Smooth muscle cell of the coronary artery (primary cell): ENCODE results near the gene TMEM191C. TPM values are rescaled to one million over a fixed set of nuclear protein-coding genes. Genes with fewer than 3 reads are reported as not detected.

Source experiments
- total RNA-seq: library from RNA; depleted of rRNA; stranded (reverse); fragments of >200 nt; gene quantifications from 2 replicates; pipeline ENCODE4 v1.2.3, GENCODE V29; 2014; ENCODE audit warnings: low replicate concordance

Gene TMEM191C
- total RNA-seq: 0.82 and 1.4 TPM in 2 replicates

DNA sequence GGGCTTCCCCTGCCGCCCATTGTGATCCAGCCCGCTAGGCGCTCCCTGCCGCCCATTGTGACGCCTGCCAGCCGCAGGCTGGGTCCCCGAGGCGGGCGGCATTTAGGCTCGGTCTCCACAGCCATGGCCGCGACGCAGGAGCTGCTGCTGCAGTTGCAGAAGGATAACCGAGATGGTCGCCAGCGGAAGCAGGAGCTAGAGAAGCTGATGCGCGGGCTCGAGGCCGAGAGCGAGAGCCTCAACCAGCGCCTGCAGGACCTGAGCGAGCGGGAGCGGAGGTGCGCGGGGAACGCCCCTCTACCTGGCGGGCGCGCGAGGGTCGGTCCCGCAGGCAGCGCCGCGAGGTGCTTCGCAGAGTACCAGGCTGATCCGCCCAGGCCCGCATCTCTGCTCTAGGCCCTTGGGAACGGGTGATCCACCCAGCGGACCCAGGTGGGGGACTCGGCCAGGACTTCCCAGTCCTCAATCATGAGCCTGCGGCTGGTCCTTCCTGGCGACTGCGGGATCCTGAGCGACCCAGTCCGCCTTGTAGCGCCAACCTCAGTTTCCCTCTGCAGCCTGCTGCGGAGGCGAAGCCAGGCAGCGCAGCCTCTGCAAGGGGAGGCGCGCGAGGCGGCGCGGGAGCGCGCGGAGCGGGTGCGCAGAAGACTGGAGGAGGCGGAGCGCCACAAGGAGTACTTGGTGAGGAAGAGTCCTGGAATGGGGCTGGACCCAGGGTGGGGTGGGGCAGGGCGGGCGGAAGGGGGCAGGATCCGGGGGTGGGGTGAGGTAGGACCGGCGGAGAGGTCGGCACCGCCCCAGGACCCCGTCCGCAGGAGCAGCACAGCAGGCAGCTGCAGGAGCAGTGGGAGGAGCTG is at the start of gene TMEM191C:
Gene TMEM191C (plus strand): TSS at position 51 of the 857 bp plus-strand sequence. CDS start 73 bp downstream, at position 124.

Other genes with a start within 250 kb of the TMEM191C start
- 0.15 TPM in 1 of 2 replicates, not detected in the other for gene RIMBP3B, start 83.6 kb upstream of the TMEM191C start, total RNA-seq
- 2.0 and 3.0 TPM in 2 replicates for gene HIC2, start 50.0 kb upstream of the TMEM191C start, total RNA-seq
- 0.15 and 0.70 TPM in 2 replicates for gene RIMBP3C, start 84.1 kb downstream of the TMEM191C start, total RNA-seq
- gene UBE2L3, start 100.3 kb downstream of the TMEM191C start, total RNA-seq: 10.4 and 25.7 TPM in 2 replicates
- 3.3 and 15.1 TPM in 2 replicates for gene YDJC, start 162.6 kb downstream of the TMEM191C start, total RNA-seq
- gene CCDC116, start 165.4 kb downstream of the TMEM191C start, total RNA-seq: 0.08 and 0.23 TPM in 2 replicates
- 28.5 and 46.2 TPM in 2 replicates for gene SDF2L1, start 174.9 kb downstream of the TMEM191C start, total RNA-seq
- 17.4 and 22.0 TPM in 2 replicates for gene PPIL2, start 198.6 kb downstream of the TMEM191C start, total RNA-seq